Body of pancreas (tissue), 4 donors: Measurements from ENCODE around the gene KCNMB2.

ENCODE experiments used
- CTCF ChIP-seq, 7 experiments: fragments of 450-650 bp in 4 of 7; fragments of 200-600 bp in 3 of 7; sonication (generic) in 3 of 7; IDR thresholded peaks; one replicate each; pipeline ENCODE4 v1.5.1; 2016 to 2019; ENCODE audit warnings: antibody characterized with exemption in 7 of 7
- POLR2A ChIP-seq, 3 donors: fragments of 450-650 bp; IDR thresholded peaks; one replicate each; pipeline ENCODE4 v1.6.1; 2016; ENCODE audit warnings: antibody characterized with exemption in 3 of 3, mild to moderate bottlenecking in 2 of 3

- TF ChIP-seq CTCF (IDR thresholded peaks at IDR 0.05) (no peak), POLR2A (IDR thresholded peaks at IDR 0.05) (no peak)
Measured at GRCh38 chr3:178748874-178749273, 212.6 kb downstream of the KCNMB2 start.
